Fibroblast of pulmonary artery (primary cell): ENCODE measurements around the gene ARTN.

Experiments used
- DNase-seq: peaks from one replicate; pipeline ENCODE4 v3.0.0-alpha.2; 2010; ENCODE audit warnings: low read depth
- H3K4me3 ChIP-seq: replicated peaks from 2 replicates; pipeline ENCODE4 v1.5.1; 2011; ENCODE audit warnings: low read depth, mild to moderate bottlenecking, control low read depth, low read length, moderate library complexity
- CTCF ChIP-seq: IDR thresholded peaks from 2 replicates; pipeline ENCODE4 v1.5.1; 2011; ENCODE audit warnings: mild to moderate bottlenecking, control low read depth, low read length, inconsistent platforms; ENCODE audit errors: missing control alignments

The ARTN gene

GRCh38 chr1:43956234-43956633 is 22.6 kb downstream of the ARTN start:
- no peak overlapping the region for H3K4me3 ChIP-seq
- no peak for DNase-seq
- TF ChIP-seq CTCF = no peak

- DNase-seq = no peak
- TF ChIP-seq CTCF = no peak
- no peak overlapping the region for H3K4me3 ChIP-seq
These were observed 23.9 kb downstream of the ARTN start for GRCh38 chr1:43957407-43958040.

DNA sequence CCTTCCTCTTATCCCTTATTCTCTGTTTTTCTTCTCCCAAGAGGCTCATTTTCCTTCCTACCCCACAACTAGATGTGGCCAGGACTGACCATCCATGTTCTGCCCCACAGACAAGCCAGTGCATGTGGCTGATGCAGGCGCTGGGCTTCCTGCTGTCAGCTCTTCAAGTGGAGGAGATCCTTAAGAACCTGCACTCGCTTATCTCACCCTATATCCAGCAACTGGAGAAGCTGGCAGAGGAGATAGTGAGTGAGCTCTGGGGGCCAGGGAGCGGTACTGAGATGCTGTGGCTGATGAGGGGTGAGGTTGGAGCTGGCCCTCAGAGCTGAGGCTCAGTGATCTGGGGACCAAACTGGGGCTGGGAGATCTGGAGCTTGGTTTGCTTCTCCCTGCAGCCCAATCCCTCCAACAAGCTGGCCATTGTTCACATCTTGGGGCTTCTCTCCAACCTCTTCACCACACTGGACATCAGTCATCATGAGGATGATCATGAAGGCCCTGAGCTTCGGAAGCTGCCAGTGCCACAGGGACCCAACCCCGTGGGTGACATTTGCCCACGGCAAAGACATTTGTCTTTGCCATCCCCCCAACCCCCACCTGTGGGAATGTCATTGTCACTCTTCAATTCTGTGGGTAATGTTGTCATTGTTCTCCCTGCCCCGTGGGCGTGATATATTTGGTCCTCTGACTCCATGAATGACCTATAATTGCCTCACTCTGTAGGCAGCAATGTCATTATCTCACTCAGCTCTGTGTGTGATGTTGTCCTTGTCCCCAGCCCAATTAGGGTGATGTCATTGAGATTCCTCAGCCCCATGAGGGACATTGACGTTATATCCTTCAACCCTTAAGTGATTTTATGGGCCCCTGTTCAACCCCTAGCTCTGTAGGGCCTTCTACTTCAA is 25.0 kb downstream of the ARTN start:
- no peak for TF ChIP-seq CTCF
- no peak for DNase-seq
- H3K4me3 ChIP-seq = no peak overlapping the region

- no peak for TF ChIP-seq CTCF
- DNase-seq = no peak
- no peak overlapping the region for H3K4me3 ChIP-seq
These were observed 27.2 kb downstream of the ARTN start for GRCh38 chr1:43960798-43961197.

- DNase-seq = no peak
- no peak for TF ChIP-seq CTCF
- H3K4me3 ChIP-seq = no peak overlapping the region
These were observed 28.1 kb downstream of the ARTN start for GRCh38 chr1:43961692-43962091.

GRCh38 chr1:43962324-43962723 is 28.7 kb downstream of the ARTN start:
- no peak for TF ChIP-seq CTCF
- no peak for DNase-seq
- no peak overlapping the region for H3K4me3 ChIP-seq

DNA sequence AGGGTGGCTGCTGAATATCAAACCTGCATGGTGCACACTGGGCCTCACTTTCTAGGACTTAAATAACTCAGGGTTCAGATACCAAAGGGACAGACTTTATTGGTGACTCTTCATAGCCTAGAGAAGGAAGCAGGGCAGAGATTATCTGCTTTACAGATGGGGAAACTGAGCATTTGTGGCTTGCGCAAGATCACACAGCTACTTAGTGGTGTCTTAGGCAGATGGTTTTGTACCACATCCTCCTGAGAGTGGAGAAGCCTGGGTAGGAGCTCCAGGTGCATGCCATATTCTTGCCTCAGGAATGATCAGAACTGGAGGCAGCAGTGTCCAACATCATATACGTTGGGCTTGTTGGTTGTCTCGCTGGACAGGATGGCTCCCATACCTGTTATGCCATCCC is 29.4 kb downstream of the ARTN start:
- no peak overlapping the region for H3K4me3 ChIP-seq
- no peak for DNase-seq
- TF ChIP-seq CTCF = no peak
